ENCODE results near the gene CLEC12A.

CLEC12A gene

GRCh38 chr12:9991876-9992275, 20.7 kb downstream of the CLEC12A start:
- DNase-seq (ENCODE audit: low read depth): no peak
- TF ChIP-seq CTCF (IDR thresholded peaks at IDR 0.05; ENCODE audit: insufficient read depth, low read depth, low read length, missing control alignments): no peak
- H3K4me3 ChIP-seq (ENCODE audit: low read depth, low read length): no peak overlapping the region

- no peak for TF ChIP-seq CTCF (IDR thresholded peaks at IDR 0.05; ENCODE audit: insufficient read depth, low read depth, low read length, missing control alignments)
- DNase-seq (ENCODE audit: low read depth): no peak
- H3K4me3 ChIP-seq (ENCODE audit: low read depth, low read length): no peak overlapping the region
Observed at GRCh38 chr12:9992296-9992695, 21.1 kb downstream of the CLEC12A start.

GRCh38 chr12:9999016-9999415, 27.8 kb downstream of the CLEC12A start, which contains the start of gene CLEC1B:
Gene CLEC1B, minus strand, starts transcription at chr12:9999121. Its CDS starts 21 bp downstream, at chr12:9999100.
- DNase-seq (ENCODE audit: low read depth): no peak
- no peak within 1 kb of the TSS for H3K4me3 ChIP-seq (ENCODE audit: low read depth, low read length)
- TF ChIP-seq CTCF (IDR thresholded peaks at IDR 0.05; ENCODE audit: insufficient read depth, low read depth, low read length, missing control alignments): no peak

GRCh38 chr12:10001171-10001776, 30.1 kb downstream of the CLEC12A start:
- DNase-seq (ENCODE audit: low read depth): no peak

GRCh38 chr12:10012630-10013330, 41.6 kb downstream of the CLEC12A start:
- no peak overlapping the region for H3K4me3 ChIP-seq (ENCODE audit: low read depth, low read length)
- TF ChIP-seq CTCF (IDR thresholded peaks at IDR 0.05; ENCODE audit: insufficient read depth, low read depth, low read length, missing control alignments): no peak
- no peak for DNase-seq (ENCODE audit: low read depth)

More at GRCh38 chr12:10001171-10001776, 30.1 kb downstream of the CLEC12A start:
- TF ChIP-seq CTCF (IDR thresholded peaks at IDR 0.05; ENCODE audit: insufficient read depth, low read depth, low read length, missing control alignments): no peak
- H3K4me3 ChIP-seq (ENCODE audit: low read depth, low read length): no peak overlapping the region

- no peak for TF ChIP-seq CTCF (IDR thresholded peaks at IDR 0.05; ENCODE audit: insufficient read depth, low read depth, low read length, missing control alignments)
- DNase-seq (ENCODE audit: low read depth): no peak
- no peak overlapping the region for H3K4me3 ChIP-seq (ENCODE audit: low read depth, low read length)
Observed at GRCh38 chr12:10015450-10015849, 44.2 kb downstream of the CLEC12A start.

Measured in GM12865 (cell line).